Measurements from ENCODE around the gene PHYH.
"Not testable (repeated sequence)": the region's sequence is repeated elsewhere in the genome, so short reads cannot be mapped to it uniquely, and the experiment has no call there.

- not testable (repeated sequence) for TF ChIP-seq POLR2A (IDR thresholded peaks at IDR 0.05; ENCODE audit: low read length); GATA1 (IDR thresholded peaks at IDR 0.05; ENCODE audit: low read depth, low read length)
Observed at GRCh38 chr10:13330980-13331379, 31.1 kb upstream of the PHYH start.
